GM18517 (cell line): ENCODE results near the gene SPRR1A.
"Not testable (repeated sequence)": the region's sequence is repeated elsewhere in the genome, so short reads cannot be mapped to it uniquely, and the experiment has no call there.

ENCODE experiments used
- ATAC-seq: cut with Tn5 transposase; IDR thresholded peaks from one replicate; pipeline ENCODE4 v1.9.1; 2021; ENCODE audit warnings: mild to moderate bottlenecking, moderate library complexity; ENCODE audit not compliant: unreplicated experiment

SPRR1A gene

GRCh38 chr1:152972196-152972886 lies 11.5 kb upstream of the SPRR1A start:
- ATAC-seq: no peak

GRCh38 chr1:152976688-152977087 lies 7.2 kb upstream of the SPRR1A start:
- no peak for ATAC-seq

GRCh38 chr1:152977614-152978013 lies 6.3 kb upstream of the SPRR1A start:
- no peak for ATAC-seq

GRCh38 chr1:152980676-152981075 lies 3.2 kb upstream of the SPRR1A start:
- no peak for ATAC-seq

- no peak for ATAC-seq
These were observed 2.6 kb upstream of the SPRR1A start for GRCh38 chr1:152981146-152981871.

GRCh38 chr1:152982076-152982475 lies 1.8 kb upstream of the SPRR1A start:
- ATAC-seq: no peak

GRCh38 chr1:152983234-152983633 lies 647 bp upstream of the SPRR1A start:
- no peak for ATAC-seq

GRCh38 chr1:152986578-152986977 lies 2.7 kb downstream of the SPRR1A start:
- no peak for ATAC-seq

GRCh38 chr1:152993186-152993585 lies 9.3 kb downstream of the SPRR1A start:
- ATAC-seq: no peak

GRCh38 chr1:152995842-152996241 lies 12.0 kb downstream of the SPRR1A start:
- no peak for ATAC-seq

GRCh38 chr1:152996633-152997400 lies 12.9 kb downstream of the SPRR1A start:
- ATAC-seq: no peak

- no peak for ATAC-seq
These were observed 14.0 kb downstream of the SPRR1A start for GRCh38 chr1:152997901-152998300.

- no peak for ATAC-seq
These were observed 14.6 kb downstream of the SPRR1A start for GRCh38 chr1:152998476-152998875.

GRCh38 chr1:152999818-153000217 lies 15.9 kb downstream of the SPRR1A start:
- ATAC-seq: no peak

- no peak for ATAC-seq
These were observed 16.4 kb downstream of the SPRR1A start for GRCh38 chr1:153000294-153000693.

- ATAC-seq: no peak
These were observed 17.5 kb downstream of the SPRR1A start, which contains the start of gene SPRR3 for GRCh38 chr1:153001382-153001781. Gene SPRR3 (plus strand): TSS chr1:153001749. CDS start chr1:153003021, 1,272 bp downstream.

GRCh38 chr1:153011235-153011758 lies 27.4 kb downstream of the SPRR1A start:
- not testable (repeated sequence) for ATAC-seq

- ATAC-seq: not testable (repeated sequence)
These were observed 37.9 kb downstream of the SPRR1A start for GRCh38 chr1:153021829-153022228.

- not testable (repeated sequence) for ATAC-seq
These were observed 38.5 kb downstream of the SPRR1A start for GRCh38 chr1:153022340-153022739.

GRCh38 chr1:153023109-153023508 lies 39.2 kb downstream of the SPRR1A start:
- ATAC-seq: no peak

GRCh38 chr1:153024413-153024812 lies 40.5 kb downstream of the SPRR1A start:
- ATAC-seq: no peak
